ENCODE measurements around the gene VIPR2. TPM values are rescaled to one million over a fixed set of nuclear protein-coding genes. Genes with fewer than 3 reads are reported as not detected.

The VIPR2 gene
- polyA plus RNA-seq, 3 donors: not detected

- Histone ChIP-seq H3K4me1 (ENCODE audit: control insufficient read depth in 1 of 2, insufficient read depth in 2 of 2, low read length in 2 of 2) (no peaks in the 10 kb centered on the region), H3K36me3 (replicated peaks in 1 of 2; ENCODE audit: control insufficient read depth in 1 of 2, insufficient read depth in 2 of 2, low read length in 2 of 2) (no peaks in the 10 kb centered on the region), H2AFZ (ENCODE audit: insufficient read depth, low read depth, low read length, poor library complexity, severe bottlenecking) (no peak overlapping the region), H3K79me2 (ENCODE audit: insufficient read depth, low read length) (no peaks in the 10 kb centered on the region), H3K9me3 (replicated peaks in 1 of 2; ENCODE audit: control insufficient read depth in 1 of 2, insufficient read depth in 1 of 2, low read length in 2 of 2) (peaks cover 0 to 4% of the 10 kb centered on the region in 2 donors), H3K9ac (ENCODE audit: insufficient read depth, low read length, poor library complexity, severe bottlenecking) (no peak overlapping the region), H3K4me2 (replicated peaks; ENCODE audit: extremely low read depth, low read length, poor library complexity, severe bottlenecking) (no peak overlapping the region), H3K27me3 (ENCODE audit: control insufficient read depth in 2 of 2, insufficient read depth in 2 of 2, low read length in 2 of 2) (no peaks in the 10 kb centered on the region), H4K20me1 (ENCODE audit: insufficient read depth, low read length) (no peaks in the 10 kb centered on the region), H3K4me3 (replicated peaks in 1 of 3; ENCODE audit: low read depth in 2 of 3, low read length in 3 of 3) (no peak overlapping the region), H3K27ac (ENCODE audit: low read depth in 1 of 2, low read length in 2 of 2) (no peak overlapping the region)
- H3K4me1 Mint-ChIP-seq: peaks cover 2% of the 10 kb centered on the region
- H3K27ac Mint-ChIP-seq: peak overlapping the region in 1 of 7 donors; percentile 44
- peaks cover 0 to 15% (median 4%) of the 10 kb centered on the region in 7 donors for H3K9me3 Mint-ChIP-seq
- no peak for DNase-seq
- H3K4me3 Mint-ChIP-seq: no peak overlapping the region
- WGBS (ENCODE audit: insufficient coverage): 86% methylated on average over 12 of the region's 15 CpGs
- H3K27me3 Mint-ChIP-seq (ENCODE audit: low read depth in 3 of 3): peaks cover 1 to 8% (median 7%) of the 10 kb centered on the region in 3 donors
- intact Hi-C loops (cut with micrococcal nuclease): no loop called here
- no peak for TF ChIP-seq CTCF (IDR thresholded peaks at IDR 0.05)
- no peaks in the 10 kb centered on the region for H3K36me3 Mint-ChIP-seq
Measured at GRCh38 chr7:159010937-159011721, 133.5 kb downstream of the VIPR2 start.

- no peak overlapping the region for H3K4me3 Mint-ChIP-seq
- Histone ChIP-seq H3K4me1 (ENCODE audit: control insufficient read depth in 1 of 2, insufficient read depth in 2 of 2, low read length in 2 of 2) (no peaks in the 10 kb centered on the region), H3K36me3 (replicated peaks in 1 of 2; ENCODE audit: control insufficient read depth in 1 of 2, insufficient read depth in 2 of 2, low read length in 2 of 2) (no peaks in the 10 kb centered on the region), H3K27ac (ENCODE audit: low read depth in 1 of 2, low read length in 2 of 2) (no peak overlapping the region), H3K9ac (ENCODE audit: insufficient read depth, low read length, poor library complexity, severe bottlenecking) (no peak overlapping the region), H4K20me1 (ENCODE audit: insufficient read depth, low read length) (no peaks in the 10 kb centered on the region), H3K27me3 (ENCODE audit: control insufficient read depth in 2 of 2, insufficient read depth in 2 of 2, low read length in 2 of 2) (no peaks in the 10 kb centered on the region), H3K9me3 (replicated peaks in 1 of 2; ENCODE audit: control insufficient read depth in 1 of 2, insufficient read depth in 1 of 2, low read length in 2 of 2) (peaks cover 0 to 8% of the 10 kb centered on the region in 2 donors), H2AFZ (ENCODE audit: insufficient read depth, low read depth, low read length, poor library complexity, severe bottlenecking) (no peak overlapping the region), H3K79me2 (ENCODE audit: insufficient read depth, low read length) (no peaks in the 10 kb centered on the region), H3K4me3 (replicated peaks in 1 of 3; ENCODE audit: low read depth in 2 of 3, low read length in 3 of 3) (no peak overlapping the region), H3K4me2 (replicated peaks; ENCODE audit: extremely low read depth, low read length, poor library complexity, severe bottlenecking) (no peak overlapping the region)
- H3K4me1 Mint-ChIP-seq: peaks cover 2% of the 10 kb centered on the region
- no peaks in the 10 kb centered on the region for H3K36me3 Mint-ChIP-seq
- H3K9me3 Mint-ChIP-seq: peaks cover 0 to 19% (median 6%) of the 10 kb centered on the region in 7 donors
- no peak overlapping the region for H3K27ac Mint-ChIP-seq
- 97% methylated on average over 6 of the region's 15 CpGs for WGBS (ENCODE audit: insufficient coverage)
- TF ChIP-seq CTCF (IDR thresholded peaks at IDR 0.05): no peak
- peaks cover 1 to 8% (median 7%) of the 10 kb centered on the region in 3 donors for H3K27me3 Mint-ChIP-seq (ENCODE audit: low read depth in 3 of 3)
- no peak for DNase-seq
- intact Hi-C loops (cut with micrococcal nuclease): no loop called here
Measured at GRCh38 chr7:159010411-159010810, 134.3 kb downstream of the VIPR2 start.

All from CD14-positive monocyte (primary cell).